HG02981 (cell line): Measurements from ENCODE around the gene UMAD1.
"Not testable (repeated sequence)": the region's sequence is repeated elsewhere in the genome, so short reads cannot be mapped to it uniquely, and the experiment has no call there.

Experiments
- ATAC-seq: cut with Tn5 transposase; IDR thresholded peaks from one replicate; pipeline ENCODE4 v1.9.1; 2021; ENCODE audit warnings: mild to moderate bottlenecking, moderate library complexity; ENCODE audit not compliant: unreplicated experiment

The UMAD1 gene

GRCh38 chr7:7652798-7653540 lies 12.4 kb downstream of the UMAD1 start:
- no peak for ATAC-seq

- ATAC-seq, result no peak
Observed at GRCh38 chr7:7653593-7654187, 13.1 kb downstream of the UMAD1 start.

- ATAC-seq, result no peak
Observed at GRCh38 chr7:7654964-7655715, 14.6 kb downstream of the UMAD1 start.

GRCh38 chr7:7656459-7656858 lies 15.9 kb downstream of the UMAD1 start:
- ATAC-seq, result not testable (repeated sequence)

GRCh38 chr7:7662527-7662926 lies 22.0 kb downstream of the UMAD1 start:
- no peak for ATAC-seq

- ATAC-seq, result no peak
Observed at GRCh38 chr7:7664291-7664690, 23.7 kb downstream of the UMAD1 start.

- no peak for ATAC-seq
Observed at GRCh38 chr7:7665031-7665430, 24.5 kb downstream of the UMAD1 start.

- no peak for ATAC-seq
Observed at GRCh38 chr7:7667187-7667586, 26.6 kb downstream of the UMAD1 start.

- no peak for ATAC-seq
Observed at GRCh38 chr7:7668706-7669105, 28.2 kb downstream of the UMAD1 start.

- no peak for ATAC-seq
Observed at GRCh38 chr7:7670490-7670889, 29.9 kb downstream of the UMAD1 start.

- ATAC-seq, result no peak
Observed at GRCh38 chr7:7671361-7671760, 30.8 kb downstream of the UMAD1 start.

GRCh38 chr7:7672545-7673239 lies 32.1 kb downstream of the UMAD1 start:
- ATAC-seq, result no peak

- no peak for ATAC-seq
Observed at GRCh38 chr7:7673240-7673550, 32.6 kb downstream of the UMAD1 start.

- ATAC-seq, result no peak
Observed at GRCh38 chr7:7675686-7676085, 35.1 kb downstream of the UMAD1 start.

GRCh38 chr7:7679640-7680039 lies 39.1 kb downstream of the UMAD1 start:
- ATAC-seq, result not testable (repeated sequence)

GRCh38 chr7:7681191-7681935 lies 40.8 kb downstream of the UMAD1 start:
- ATAC-seq, result peak; percentile 83

- no peak for ATAC-seq
Observed at GRCh38 chr7:7681936-7682329, 41.4 kb downstream of the UMAD1 start.

GRCh38 chr7:7682861-7683260 lies 42.3 kb downstream of the UMAD1 start:
- ATAC-seq, result no peak

- no peak for ATAC-seq
Observed at GRCh38 chr7:7686811-7687508, 46.4 kb downstream of the UMAD1 start.

- ATAC-seq, result no peak
Observed at GRCh38 chr7:7687800-7688199, 47.2 kb downstream of the UMAD1 start.
